ENCODE measurements around the gene BCO2.

The BCO2 gene

GRCh38 chr11:112238041-112238440 lies 62.7 kb downstream of the BCO2 start:
- no peak for DNase-seq (ENCODE audit: extremely low read depth, insufficient read length)
- Histone ChIP-seq H3K36me3 (ENCODE audit: control insufficient read depth, insufficient read depth, low read length) (peaks cover 4% of the 10 kb centered on the region), H3K27me3 (replicated peaks; ENCODE audit: control insufficient read depth, insufficient read depth, low read length) (no peaks in the 10 kb centered on the region), H3K4me3 (replicated peaks; ENCODE audit: low read depth, low read length) (no peak overlapping the region)
- no peak for TF ChIP-seq CTCF (IDR thresholded peaks at IDR 0.05; ENCODE audit: insufficient read depth, low read length, poor library complexity, severe bottlenecking)

GRCh38 chr11:112241486-112241885 lies 66.2 kb downstream of the BCO2 start:
- no peak for TF ChIP-seq CTCF (IDR thresholded peaks at IDR 0.05; ENCODE audit: insufficient read depth, low read length, poor library complexity, severe bottlenecking)
- Histone ChIP-seq H3K4me3 (replicated peaks; ENCODE audit: low read depth, low read length) (no peak overlapping the region), H3K36me3 (ENCODE audit: control insufficient read depth, insufficient read depth, low read length) (peaks cover 4% of the 10 kb centered on the region), H3K27me3 (replicated peaks; ENCODE audit: control insufficient read depth, insufficient read depth, low read length) (no peaks in the 10 kb centered on the region)
- DNase-seq (ENCODE audit: extremely low read depth, insufficient read length) = no peak

GRCh38 chr11:112247201-112247600 lies 71.9 kb downstream of the BCO2 start:
- H3K4me3 ChIP-seq (replicated peaks; ENCODE audit: low read depth, low read length) = no peak overlapping the region
- no peak for DNase-seq (ENCODE audit: extremely low read depth, insufficient read length)
- no peaks in the 10 kb centered on the region for H3K36me3 ChIP-seq (ENCODE audit: control insufficient read depth, insufficient read depth, low read length)
- TF ChIP-seq CTCF (IDR thresholded peaks at IDR 0.05; ENCODE audit: insufficient read depth, low read length, poor library complexity, severe bottlenecking) = no peak
- no peaks in the 10 kb centered on the region for H3K27me3 ChIP-seq (replicated peaks; ENCODE audit: control insufficient read depth, insufficient read depth, low read length)

- H3K4me3 ChIP-seq (replicated peaks; ENCODE audit: low read depth, low read length) = no peak overlapping the region
- H3K27me3 ChIP-seq (replicated peaks; ENCODE audit: control insufficient read depth, insufficient read depth, low read length) = no peaks in the 10 kb centered on the region
- TF ChIP-seq CTCF (IDR thresholded peaks at IDR 0.05; ENCODE audit: insufficient read depth, low read length, poor library complexity, severe bottlenecking) = no peak
- no peaks in the 10 kb centered on the region for H3K36me3 ChIP-seq (ENCODE audit: control insufficient read depth, insufficient read depth, low read length)
- DNase-seq (ENCODE audit: extremely low read depth, insufficient read length) = no peak
These were observed 72.9 kb downstream of the BCO2 start for GRCh38 chr11:112248201-112248600.

GRCh38 chr11:112249871-112250610 lies 74.7 kb downstream of the BCO2 start:
- no peaks in the 10 kb centered on the region for H3K27me3 ChIP-seq (replicated peaks; ENCODE audit: control insufficient read depth, insufficient read depth, low read length)
- TF ChIP-seq CTCF (IDR thresholded peaks at IDR 0.05; ENCODE audit: insufficient read depth, low read length, poor library complexity, severe bottlenecking) = no peak
- no peak overlapping the region for H3K4me3 ChIP-seq (replicated peaks; ENCODE audit: low read depth, low read length)
- H3K36me3 ChIP-seq (ENCODE audit: control insufficient read depth, insufficient read depth, low read length) = no peaks in the 10 kb centered on the region
- DNase-seq (ENCODE audit: extremely low read depth, insufficient read length) = no peak
